GM10847 (cell line): ENCODE data around the gene PERCC1.

Experiments
- POLR2A ChIP-seq: IDR thresholded peaks from 2 replicates; pipeline ENCODE4 v1.6.1; 2011; ENCODE audit not compliant: insufficient read length; ENCODE audit errors: extremely low read depth

PERCC1 gene

DNA sequence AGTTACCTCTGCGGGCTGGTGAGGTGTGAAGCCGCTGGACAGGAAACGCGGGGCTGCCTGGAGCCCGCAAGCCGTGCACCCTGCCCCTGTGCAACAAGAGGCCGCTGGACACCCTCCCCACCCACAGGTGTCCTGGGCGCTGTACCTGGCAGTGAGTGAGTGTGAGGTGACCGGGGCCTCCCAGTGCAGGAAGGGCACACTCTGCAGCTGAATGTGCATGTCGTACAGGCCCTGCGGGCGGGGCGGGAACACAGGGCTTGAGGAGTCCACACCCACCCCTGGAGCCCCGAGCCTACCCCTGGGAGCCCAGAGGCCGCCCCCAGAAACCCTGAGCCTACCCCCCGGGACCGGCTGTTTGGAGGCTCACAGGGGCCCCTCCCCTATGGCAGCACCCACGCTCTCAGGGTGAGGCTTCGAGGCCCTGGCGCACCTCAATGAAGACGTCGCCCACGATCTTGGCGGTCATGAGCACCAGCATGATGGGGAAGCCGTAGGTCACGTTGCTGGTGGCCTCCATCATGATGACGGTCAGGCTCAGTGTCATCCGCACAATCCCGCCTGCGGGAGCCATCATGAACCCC, 17.7 kb downstream of the PERCC1 start:
- no peak for TF ChIP-seq POLR2A

DNA sequence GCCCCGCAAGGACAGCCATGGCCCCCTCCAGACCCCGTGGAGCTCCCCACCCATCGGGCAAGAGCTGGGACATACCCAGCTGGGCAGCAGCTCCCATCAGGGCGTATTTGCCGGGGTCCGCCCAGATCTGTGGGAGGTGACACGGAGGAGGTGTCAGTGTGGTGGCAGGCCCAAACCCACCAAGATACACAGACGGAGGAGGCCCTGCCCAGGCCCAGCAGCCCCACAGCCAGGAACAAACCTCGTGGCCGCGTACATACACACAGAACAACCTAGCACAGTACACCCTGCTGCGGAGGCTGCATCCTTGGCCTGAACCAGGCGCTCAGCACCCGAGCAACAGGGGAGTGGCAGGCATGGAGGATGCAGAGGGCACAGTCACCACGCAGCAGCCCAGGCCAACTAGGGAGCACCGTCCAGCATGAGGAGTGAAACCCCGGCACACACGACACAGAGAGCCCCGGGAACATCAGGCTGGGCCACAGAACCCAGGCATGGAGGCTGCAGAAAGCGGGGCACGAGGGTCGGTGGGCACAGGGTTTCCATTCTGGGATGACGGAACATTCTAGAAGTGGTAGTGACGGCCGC, 18.4 kb downstream of the PERCC1 start:
- no peak for TF ChIP-seq POLR2A

DNA sequence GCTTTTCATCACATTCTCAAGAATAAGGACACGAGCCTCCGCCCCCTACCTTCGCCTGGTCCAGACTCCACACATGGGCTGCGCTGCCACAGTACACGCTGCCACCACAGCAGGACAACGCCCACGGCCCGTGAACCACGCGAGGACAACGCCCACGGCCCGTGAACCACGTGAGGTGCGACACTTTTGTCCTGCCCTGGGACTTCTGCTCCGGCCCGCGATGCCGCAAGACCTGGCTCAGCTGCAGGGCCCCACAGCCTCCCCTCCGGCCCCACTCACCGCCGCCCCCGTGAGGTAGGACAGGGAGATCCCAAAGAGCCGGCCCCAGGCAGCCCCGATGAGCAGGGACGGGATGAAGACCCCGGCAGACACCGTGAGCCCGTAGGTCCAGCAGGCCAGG, 19.3 kb downstream of the PERCC1 start:
- TF ChIP-seq POLR2A = no peak

DNA sequence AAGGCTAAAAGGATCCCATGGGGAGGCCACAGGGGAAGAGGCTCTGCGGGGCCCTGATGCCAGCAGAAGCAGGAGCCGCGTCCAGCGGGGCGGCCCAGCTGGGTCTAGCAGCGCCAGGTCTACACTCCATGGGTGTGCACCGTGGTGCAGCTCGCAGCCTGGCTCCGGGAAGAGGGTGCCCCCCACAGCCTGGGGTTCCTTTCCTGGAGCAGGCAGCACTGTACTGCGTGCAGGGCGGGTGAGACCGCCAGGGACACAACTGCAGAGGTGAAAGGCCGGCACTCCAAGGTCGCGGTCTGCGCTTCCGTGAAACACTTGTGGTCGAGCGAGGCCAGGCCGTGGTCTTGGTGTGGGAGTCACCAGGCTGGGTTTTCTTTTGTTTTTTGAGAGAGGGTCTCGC, 20.0 kb downstream of the PERCC1 start:
- no peak for TF ChIP-seq POLR2A

DNA sequence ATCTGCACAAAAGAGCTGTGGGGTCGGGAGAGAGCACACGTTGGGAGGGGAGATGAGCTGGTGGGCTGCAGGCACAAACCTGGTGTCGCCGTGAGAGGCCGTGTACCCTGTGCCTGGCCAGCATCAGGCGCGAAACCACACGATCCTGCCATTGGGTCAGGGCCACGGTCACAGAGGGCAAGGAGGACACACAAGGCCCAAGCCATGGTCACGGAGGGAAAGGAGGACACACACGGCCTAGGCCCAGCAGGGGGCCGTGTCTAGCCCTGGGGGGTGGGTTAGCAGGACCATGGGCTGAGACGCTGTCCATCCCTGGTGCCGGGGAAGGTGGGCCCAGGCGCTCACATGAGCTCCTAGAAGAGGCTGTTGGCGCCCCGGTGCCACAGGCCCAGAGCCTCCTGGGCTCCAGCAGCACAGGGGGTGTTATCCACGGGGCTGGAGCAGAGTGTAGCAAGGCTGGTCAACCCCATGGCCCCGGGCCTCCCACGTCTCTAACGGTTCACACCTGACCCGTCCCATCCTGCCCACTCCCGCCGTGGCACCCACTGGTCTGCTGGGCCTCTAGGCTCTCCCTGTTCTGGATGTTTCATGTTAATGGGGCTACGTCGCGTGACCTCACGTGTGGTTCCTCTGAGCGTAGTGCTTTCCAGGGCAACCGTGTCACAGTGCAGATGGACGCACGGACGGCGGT, 21.0 kb downstream of the PERCC1 start:
- TF ChIP-seq POLR2A = no peak

DNA sequence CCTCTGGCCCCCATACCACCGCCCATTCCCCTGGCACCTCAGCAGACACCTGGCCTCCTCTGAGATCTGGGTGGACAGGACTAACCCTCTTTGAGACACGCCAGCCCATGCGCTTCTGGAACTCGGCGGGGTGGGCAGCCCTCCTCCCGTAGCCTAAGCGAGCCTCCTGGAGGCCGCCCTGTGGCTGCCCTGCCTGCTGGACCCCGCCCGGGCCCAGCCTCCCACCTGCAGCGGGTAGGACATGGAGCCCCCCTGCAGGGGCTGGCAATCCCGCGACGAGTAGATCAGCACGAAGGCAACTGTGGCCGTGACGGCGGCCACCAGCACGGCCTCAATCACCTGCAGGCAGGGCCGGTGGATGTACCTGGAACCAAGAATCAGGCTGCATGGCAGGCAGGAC, 21.7 kb downstream of the PERCC1 start:
- no peak for TF ChIP-seq POLR2A

DNA sequence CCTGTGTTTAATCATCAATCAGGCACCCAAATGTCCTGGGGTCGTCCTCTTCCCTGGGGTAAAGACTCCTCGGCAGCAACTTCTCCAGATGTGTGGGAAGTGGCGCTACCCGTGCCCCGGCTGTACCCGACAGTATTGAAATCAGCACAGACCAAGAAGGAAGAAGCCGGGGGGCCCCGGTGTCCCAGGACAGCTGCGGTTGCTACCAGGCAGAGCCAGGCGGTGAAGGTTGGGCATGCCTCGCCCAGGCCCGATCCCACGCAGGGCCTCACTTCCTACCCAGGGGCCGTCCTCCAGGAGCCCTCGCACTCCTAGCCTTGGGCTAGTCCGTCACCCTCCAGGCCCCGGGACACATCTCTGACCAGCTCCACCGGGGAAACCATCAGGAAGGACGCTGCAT, 22.4 kb downstream of the PERCC1 start:
- TF ChIP-seq POLR2A = no peak

DNA sequence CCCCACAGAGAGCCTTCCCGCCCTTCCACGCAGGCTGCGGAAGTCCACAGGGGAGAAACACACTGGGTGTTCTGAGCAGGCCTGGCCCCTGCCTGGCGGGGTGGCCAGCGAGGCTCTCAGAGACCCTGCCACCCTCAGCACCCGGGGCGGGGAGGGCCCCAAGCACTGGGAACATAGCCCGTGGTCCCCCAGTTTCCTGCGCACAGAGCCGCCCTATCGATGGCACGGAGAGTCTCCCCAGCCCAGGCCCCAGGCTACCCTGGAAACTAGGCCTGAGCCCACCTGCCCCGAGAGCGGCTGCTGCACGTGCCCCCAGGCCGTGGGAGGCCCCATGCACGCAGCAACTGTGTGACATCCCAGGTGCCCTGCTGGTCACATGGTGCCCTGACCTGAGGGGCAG, 23.7 kb downstream of the PERCC1 start:
- no peak for TF ChIP-seq POLR2A

DNA sequence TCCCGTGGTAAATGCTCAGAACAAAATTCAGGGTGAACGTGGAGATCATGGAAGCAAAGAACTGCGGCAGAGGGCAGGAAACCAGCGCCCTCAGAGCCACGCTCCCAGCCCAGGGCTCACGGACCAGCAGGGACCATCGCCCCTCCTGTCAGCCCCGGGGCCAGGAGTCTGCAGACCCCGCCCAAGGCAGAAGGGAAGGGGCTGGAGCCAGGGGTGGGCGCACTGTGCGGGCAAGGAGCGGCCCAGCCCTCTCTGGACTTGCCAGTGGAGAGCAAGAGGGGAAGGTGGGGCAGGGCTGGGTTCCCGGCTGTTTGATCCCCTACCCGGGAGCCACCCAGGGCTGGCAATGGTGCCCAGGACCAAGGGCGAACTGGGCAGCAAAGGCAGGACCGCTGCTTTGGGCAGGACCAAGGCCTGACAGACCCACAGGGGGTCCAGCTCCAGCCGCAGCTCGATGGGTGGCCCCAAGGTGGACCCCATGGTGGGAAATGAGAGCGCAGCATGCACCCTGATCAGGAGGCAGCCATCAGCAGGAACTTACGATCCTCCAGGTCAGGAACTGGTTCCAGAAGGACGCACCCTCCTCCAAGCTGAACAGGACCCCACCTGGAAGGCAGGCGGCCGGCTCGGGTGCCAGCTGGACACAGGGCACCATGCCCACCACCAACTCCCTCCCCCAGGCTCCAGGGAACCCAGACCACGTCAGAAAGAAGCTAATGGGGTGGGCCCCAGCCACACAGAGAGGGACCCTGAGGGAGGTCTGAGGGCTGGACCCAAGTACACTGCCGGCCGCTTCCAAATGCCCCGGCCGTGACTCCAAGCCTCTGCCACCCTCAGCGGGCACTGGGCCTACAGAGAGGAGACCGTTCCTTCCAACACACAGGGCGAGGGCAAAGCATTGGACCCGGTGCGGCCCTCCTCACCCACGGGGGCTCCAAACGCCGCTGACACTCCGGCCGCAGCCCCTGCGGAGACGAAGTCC, 24.6 kb downstream of the PERCC1 start:
- TF ChIP-seq POLR2A = no peak

DNA sequence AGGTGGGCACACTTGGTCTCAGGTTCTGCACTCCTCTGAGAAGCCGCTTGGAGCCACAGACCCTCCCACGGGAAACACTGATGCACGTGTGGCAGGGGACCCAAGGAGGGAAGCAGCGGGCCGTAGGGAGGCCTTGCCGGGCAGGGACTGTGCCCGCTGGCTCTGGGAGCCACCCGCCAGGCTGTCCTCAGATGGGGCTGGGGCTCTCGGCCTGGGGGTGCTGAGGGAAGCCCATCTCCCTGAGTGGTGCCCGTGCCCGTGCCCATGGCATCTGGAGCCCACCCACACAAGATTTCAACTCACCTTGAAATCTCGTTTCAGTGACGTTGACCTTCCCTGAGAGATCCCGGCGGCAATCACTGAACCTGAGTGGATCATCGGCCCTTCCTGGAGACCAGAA, 26.1 kb downstream of the PERCC1 start:
- TF ChIP-seq POLR2A = no peak

DNA sequence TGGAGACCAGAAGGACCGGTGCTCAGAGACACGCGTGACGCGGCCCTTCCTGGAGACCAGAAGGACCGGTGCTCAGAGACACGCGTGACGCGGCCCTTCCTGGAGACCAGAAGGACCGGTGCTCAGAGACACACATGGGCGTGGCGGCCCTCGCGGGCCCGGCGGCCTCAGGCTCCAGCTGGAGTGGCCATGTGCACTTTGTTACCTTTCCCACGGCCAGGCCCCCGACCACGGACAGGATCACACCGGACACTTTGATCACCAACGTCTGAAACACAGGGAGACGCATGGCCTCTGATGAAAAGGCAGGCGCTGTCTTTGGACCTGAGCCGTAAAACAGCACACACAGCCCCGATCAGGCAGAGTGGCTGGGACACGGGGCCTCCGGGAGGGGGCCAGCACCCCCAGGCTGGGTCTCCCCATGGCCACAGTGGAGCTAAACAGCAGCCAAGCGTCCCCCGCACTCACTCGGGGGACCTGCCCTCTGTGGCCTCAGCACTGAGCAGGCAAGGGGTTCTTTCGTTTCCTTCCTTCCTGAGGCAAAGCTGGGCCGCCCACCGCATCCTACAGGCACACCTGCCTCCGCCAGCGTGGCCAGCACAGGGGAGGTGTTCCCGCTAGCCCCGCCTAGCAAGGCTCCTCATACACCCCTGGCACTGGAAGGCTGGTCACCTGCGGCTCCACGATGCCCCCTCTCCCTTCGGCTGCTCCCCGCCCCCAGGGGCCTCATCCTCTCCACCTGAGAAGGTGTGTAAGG, 26.8 kb downstream of the PERCC1 start:
- no peak for TF ChIP-seq POLR2A

DNA sequence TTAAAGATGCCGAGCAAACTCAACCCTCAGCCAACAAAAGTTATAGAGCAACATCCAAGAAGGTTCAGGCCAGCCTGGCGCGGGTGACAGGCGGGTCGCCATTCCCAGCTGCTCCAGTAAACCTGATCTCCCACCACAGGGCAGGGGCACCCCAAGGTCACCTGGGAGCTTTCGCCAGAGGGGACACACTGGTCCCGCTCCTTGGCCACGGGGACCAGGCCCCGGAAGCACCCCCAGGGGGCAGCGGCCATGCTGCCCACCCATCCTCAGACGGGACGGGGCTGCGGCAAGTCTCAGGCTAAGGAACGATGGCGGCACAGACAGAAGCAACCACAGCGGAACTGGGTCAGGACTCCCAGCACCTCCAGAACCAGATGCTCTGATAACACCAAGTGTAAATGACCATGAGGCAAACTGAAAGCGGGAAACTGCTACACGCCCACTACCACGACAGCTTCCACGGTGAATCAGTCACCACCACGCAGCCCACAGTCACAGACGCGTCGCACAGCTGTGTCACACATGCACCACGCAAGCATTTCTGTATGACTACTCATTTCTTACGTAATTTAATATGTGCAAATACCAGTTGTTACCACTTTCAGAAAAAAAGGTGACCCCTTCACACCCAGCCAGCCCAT, 27.6 kb downstream of the PERCC1 start:
- TF ChIP-seq POLR2A = no peak

DNA sequence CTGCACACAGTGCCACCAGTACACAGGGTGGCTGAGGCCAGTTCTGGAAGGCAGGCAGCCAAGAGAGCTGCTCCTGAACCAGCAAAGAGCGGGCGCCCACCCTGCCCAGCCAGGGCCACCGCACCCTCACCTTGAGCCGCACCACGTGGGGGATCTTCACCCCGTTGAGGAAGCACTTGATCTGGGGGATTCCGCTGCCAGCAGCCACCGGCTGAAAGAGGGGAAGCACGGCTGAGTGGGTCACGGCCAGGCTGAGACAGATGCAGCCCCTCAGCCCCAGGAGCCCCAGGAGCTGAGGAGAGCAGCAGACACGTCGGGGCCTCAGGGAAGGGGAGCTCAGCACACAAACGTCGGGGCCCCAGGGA, 28.1 kb downstream of the PERCC1 start:
- no peak for TF ChIP-seq POLR2A

DNA sequence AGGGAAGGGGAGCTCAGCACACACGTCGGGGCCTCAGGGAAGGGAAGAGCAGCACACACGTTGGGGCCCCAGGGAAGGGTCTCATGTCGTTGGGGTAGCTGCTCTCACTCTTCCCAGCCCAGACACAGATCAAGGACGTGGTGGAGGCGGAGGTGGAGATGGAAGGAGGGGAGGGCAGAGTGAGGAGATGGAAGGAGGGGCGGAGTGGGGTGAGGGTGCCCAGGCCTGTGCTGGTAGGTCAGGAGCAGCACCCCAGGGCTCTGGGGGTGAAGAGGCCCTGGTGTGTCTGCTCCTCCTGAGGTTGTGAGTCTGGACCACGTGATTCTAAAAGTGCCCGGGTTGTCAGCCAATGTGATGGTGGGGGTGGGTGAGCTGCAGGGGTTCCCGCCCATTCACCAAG, 29.1 kb downstream of the PERCC1 start:
- no peak for TF ChIP-seq POLR2A
